ENCODE data around the gene RAB8A. TPM values are rescaled to one million over a fixed set of nuclear protein-coding genes. Genes with fewer than 3 reads are reported as not detected.

RAB8A gene
- total and polyA plus RNA-seq, 9 of the 15 experiments (the other 6 are each of a cell fraction or from before 2014, with no cell fraction given): 11.2 to 102 (median 53.2) TPM

DNA sequence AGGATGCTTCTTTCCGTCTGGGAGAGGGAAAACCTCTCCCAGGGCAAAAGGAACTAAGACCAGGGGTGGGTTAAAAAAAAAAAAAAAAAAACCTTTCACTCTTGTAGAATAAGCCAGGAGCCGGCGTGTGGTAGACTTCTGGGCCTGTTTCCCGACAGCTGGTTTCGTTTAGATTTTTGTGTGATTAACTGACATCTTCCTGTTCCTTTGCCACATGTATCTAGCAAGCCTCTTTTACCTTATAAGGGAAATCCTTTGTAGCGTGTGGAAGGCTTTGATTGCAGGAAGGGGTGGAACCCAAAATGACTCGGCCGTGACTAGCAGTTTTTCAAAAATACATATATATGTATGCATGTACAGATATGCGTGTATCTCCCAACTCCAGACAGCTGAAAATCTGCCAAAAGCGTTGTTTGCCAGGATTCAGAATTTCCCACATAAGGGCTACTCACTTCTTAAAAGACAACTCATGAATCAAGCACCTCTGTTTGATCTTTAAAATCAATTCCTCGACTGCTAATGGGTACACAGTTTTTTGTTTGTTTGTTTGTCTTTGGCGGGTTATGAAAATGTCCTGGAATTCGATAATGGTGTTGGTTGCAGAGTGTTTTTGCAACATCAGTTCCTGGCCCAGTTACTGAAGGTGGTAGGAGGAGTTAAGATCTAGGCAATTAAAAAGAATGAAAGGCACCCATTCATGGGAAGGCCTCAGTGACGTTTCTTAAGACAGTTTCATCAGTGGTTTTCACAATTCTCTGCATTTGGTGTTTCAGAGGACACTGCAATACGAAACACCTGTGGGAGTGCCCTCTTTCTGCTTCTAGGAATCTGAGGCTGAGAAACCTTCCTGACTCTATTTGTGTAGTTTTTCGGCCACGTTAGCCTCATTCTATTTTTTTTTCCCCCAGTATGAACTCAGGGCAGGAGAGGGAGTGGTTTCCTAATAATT, 32.7 kb upstream of the RAB8A start (continued):
- TF ChIP-seq, protein P1, sequence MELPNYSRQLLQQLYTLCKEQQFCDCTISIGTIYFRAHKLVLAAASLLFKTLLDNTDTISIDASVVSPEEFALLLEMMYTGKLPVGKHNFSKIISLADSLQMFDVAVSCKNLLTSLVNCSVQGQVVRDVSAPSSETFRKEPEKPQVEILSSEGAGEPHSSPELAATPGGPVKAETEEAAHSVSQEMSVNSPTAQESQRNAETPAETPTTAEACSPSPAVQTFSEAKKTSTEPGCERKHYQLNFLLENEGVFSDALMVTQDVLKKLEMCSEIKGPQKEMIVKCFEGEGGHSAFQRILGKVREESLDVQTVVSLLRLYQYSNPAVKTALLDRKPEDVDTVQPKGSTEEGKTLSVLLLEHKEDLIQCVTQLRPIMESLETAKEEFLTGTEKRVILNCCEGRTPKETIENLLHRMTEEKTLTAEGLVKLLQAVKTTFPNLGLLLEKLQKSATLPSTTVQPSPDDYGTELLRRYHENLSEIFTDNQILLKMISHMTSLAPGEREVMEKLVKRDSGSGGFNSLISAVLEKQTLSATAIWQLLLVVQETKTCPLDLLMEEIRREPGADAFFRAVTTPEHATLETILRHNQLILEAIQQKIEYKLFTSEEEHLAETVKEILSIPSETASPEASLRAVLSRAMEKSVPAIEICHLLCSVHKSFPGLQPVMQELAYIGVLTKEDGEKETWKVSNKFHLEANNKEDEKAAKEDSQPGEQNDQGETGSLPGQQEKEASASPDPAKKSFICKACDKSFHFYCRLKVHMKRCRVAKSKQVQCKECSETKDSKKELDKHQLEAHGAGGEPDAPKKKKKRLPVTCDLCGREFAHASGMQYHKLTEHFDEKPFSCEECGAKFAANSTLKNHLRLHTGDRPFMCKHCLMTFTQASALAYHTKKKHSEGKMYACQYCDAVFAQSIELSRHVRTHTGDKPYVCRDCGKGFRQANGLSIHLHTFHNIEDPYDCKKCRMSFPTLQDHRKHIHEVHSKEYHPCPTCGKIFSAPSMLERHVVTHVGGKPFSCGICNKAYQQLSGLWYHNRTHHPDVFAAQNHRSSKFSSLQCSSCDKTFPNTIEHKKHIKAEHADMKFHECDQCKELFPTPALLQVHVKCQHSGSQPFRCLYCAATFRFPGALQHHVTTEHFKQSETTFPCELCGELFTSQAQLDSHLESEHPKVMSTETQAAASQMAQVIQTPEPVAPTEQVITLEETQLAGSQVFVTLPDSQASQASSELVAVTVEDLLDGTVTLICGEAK (IDR thresholded peaks at IDR 0.05): peak; percentile 45; the same call in 1 of the 2 replicates
- TF ChIP-seq, protein P1 (CRISPR knock-in tag; IDR thresholded peaks at IDR 0.05): no peak
- TF ChIP-seq ZSCAN32 (CRISPR knock-in tag; IDR thresholded peaks at IDR 0.05) (no peak), NFIX (CRISPR knock-in tag; IDR thresholded peaks at IDR 0.05; ENCODE audit: low read depth) (no peak), MIER1 (IDR thresholded peaks at IDR 0.05; ENCODE audit: low read depth) (no peak), TFAM (CRISPR knock-in tag; conservative IDR thresholded peaks at IDR 0.05) (no peak), ATF1 (CRISPR knock-in tag; IDR thresholded peaks at IDR 0.05) (no peak), ATF1 (tag; IDR thresholded peaks at IDR 0.05) (peak; percentile 73), NFE2 (IDR thresholded peaks at IDR 0.05; ENCODE audit: low read depth) (peak; percentile 99), HNRNPUL1 (IDR thresholded peaks at IDR 0.05; ENCODE audit: low read length) (no peak), RCOR1 (IDR thresholded peaks at IDR 0.05; ENCODE audit: borderline replicate concordance in 1 of 2, low read depth in 2 of 2, low read length in 2 of 2) (peak; percentile 99 to 100), ZNF134 (CRISPR knock-in tag; conservative IDR thresholded peaks at IDR 0.05) (no peak)
- TF ChIP-seq, protein P2, sequence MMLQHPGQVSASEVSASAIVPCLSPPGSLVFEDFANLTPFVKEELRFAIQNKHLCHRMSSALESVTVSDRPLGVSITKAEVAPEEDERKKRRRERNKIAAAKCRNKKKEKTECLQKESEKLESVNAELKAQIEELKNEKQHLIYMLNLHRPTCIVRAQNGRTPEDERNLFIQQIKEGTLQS (IDR thresholded peaks at IDR 0.05): peak; percentile 83
- TF ChIP-seq, protein P2 (CRISPR knock-in tag; conservative IDR thresholded peaks at IDR 0.05): peak; percentile 85
- TF ChIP-seq, protein P3, sequence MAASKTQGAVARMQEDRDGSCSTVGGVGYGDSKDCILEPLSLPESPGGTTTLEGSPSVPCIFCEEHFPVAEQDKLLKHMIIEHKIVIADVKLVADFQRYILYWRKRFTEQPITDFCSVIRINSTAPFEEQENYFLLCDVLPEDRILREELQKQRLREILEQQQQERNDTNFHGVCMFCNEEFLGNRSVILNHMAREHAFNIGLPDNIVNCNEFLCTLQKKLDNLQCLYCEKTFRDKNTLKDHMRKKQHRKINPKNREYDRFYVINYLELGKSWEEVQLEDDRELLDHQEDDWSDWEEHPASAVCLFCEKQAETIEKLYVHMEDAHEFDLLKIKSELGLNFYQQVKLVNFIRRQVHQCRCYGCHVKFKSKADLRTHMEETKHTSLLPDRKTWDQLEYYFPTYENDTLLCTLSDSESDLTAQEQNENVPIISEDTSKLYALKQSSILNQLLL (CRISPR knock-in tag; IDR thresholded peaks at IDR 0.05; ENCODE audit: borderline replicate concordance): no peak
